RWPE1 (cell line): Measurements from ENCODE around the gene ITGB3BP.

Source experiments
- CTCF ChIA-PET: fragments of 350-600 bp; sonication (Branson Sonifier 250); formaldehyde crosslinking; extraction: SDS; loops from one replicate; lab custom pipeline; 2021; lab: Yijun Ruan, JAX
- POLR2A ChIA-PET: fragments of 400-600 bp; formaldehyde crosslinking; extraction: SDS; loops from one replicate; lab custom pipeline; 2020; ENCODE audit warnings: antibody characterized with exemption; ENCODE audit not compliant: low non-redundant PET; lab: Yijun Ruan, JAX
- DNase-seq: peaks from one replicate; pipeline ENCODE4 v3.0.0; 2012; ENCODE audit warnings: low spot score
- H3K27ac ChIP-seq: fragments of 450-650 bp; 2 replicates; pipeline ENCODE4 v1.5.1; 2017
- TF ChIP-seq, protein P1 (sequence below): fragments of 450-650 bp; conservative IDR thresholded peaks from 2 replicates; pipeline ENCODE4 v1.5.1; 2017; ENCODE audit warnings: low read depth, mild to moderate bottlenecking

Gene ITGB3BP

DNA sequence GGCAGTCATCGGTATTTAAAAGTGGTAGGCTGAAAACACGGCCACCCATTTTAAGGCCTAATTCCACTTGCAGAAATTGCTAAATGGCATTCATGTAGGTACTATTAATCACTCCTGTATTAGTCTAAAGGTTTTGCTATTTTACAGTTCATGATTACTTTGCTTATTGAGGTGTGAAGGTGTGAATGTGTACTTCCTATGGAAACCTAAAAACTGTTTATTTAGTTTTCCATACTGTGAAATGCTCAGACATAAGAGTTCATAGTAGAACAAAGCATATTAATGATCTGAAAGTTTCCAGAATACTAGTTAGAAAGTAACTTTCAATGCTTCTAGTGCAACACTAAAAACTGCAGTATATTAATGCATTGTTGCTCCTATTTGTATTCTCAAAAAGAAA is 69.8 kb downstream of the ITGB3BP start:
- ChIA-PET CTCF (no interaction called here), POLR2A (no interaction called here)
- TF ChIP-seq, protein P1, sequence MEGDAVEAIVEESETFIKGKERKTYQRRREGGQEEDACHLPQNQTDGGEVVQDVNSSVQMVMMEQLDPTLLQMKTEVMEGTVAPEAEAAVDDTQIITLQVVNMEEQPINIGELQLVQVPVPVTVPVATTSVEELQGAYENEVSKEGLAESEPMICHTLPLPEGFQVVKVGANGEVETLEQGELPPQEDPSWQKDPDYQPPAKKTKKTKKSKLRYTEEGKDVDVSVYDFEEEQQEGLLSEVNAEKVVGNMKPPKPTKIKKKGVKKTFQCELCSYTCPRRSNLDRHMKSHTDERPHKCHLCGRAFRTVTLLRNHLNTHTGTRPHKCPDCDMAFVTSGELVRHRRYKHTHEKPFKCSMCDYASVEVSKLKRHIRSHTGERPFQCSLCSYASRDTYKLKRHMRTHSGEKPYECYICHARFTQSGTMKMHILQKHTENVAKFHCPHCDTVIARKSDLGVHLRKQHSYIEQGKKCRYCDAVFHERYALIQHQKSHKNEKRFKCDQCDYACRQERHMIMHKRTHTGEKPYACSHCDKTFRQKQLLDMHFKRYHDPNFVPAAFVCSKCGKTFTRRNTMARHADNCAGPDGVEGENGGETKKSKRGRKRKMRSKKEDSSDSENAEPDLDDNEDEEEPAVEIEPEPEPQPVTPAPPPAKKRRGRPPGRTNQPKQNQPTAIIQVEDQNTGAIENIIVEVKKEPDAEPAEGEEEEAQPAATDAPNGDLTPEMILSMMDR = no peak
- no peak for DNase-seq
- no peak overlapping the region for H3K27ac ChIP-seq

DNA sequence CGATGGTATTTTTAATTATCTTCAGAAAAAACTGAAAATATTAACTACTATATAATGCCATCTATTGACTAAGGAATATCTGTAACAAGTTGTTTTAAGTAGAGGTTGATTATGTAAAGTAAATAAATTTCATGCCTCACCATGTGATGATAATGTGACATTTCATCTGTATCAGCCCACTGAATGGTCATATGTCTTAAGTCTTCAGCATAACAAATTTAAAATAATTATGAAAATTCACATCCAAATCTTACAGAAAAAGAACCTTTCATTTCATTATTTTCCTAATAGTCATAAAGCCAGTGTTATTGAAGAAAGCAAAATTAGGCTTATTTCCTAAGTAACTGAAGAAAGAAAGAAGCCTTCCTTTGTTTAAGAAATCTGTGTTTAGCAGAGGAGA is 72.6 kb downstream of the ITGB3BP start:
- DNase-seq = no peak
- ChIA-PET CTCF (no interaction called here), POLR2A (no interaction called here)
- no peak overlapping the region for H3K27ac ChIP-seq
- TF ChIP-seq, protein P1 = no peak

DNA sequence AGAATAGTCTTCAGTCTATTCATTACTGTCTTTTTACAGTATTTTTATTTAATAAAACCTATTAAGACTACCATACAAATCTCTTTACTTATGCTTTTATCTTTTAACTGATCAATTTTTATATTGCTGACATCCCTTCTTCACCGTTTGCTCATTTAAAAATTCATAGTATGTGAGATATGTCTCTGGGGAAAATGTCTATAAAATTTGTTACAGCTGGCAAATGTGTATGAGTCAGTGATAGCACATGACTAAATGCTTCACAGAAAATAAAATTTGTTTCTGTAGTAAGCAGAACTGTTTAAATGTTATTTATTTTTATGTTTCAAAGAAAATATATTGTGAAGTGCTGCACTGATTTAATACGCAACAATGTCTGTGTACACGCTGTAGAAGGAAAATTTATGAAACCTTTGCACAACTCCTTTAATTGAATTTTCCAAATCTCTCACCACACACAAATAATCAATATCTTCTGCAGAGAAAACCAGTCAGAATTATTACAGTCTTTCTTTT is 74.2 kb downstream of the ITGB3BP start:
- POLR2A ChIA-PET = no interaction called here

DNA sequence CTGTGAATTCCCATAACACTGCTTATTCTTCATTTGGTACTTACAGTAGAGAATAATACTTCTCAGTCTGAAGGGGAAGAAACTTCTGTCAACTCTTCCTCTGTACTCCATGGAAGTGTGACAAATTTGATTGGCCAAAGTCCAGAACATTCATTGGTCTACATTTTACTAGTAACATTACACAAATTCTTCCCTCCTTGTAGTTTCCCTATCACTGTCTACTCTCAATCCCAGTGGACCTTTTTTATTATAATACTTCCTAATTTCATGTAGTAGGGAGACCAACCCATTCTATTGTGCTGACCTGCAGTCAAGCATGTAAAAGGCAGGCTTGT is 80.9 kb downstream of the ITGB3BP start:
- CTCF ChIA-PET = interaction anchor here (0.6 to 1.3 kb wide), 4 partner anchors 15 to 123 kb away, joined by 3 to 4 read pairs (median 4); no protein-coding TSS in a partner anchor
- DNase-seq = no peak
- TF ChIP-seq, protein P1 = no peak
- POLR2A ChIA-PET = no interaction called here
- H3K27ac ChIP-seq = no peak overlapping the region

More for the DNA sequence above, 74.2 kb downstream of the ITGB3BP start:
- TF ChIP-seq, protein P1 = no peak
- DNase-seq = no peak
- CTCF ChIA-PET = no interaction called here
- no peak overlapping the region for H3K27ac ChIP-seq

DNA sequence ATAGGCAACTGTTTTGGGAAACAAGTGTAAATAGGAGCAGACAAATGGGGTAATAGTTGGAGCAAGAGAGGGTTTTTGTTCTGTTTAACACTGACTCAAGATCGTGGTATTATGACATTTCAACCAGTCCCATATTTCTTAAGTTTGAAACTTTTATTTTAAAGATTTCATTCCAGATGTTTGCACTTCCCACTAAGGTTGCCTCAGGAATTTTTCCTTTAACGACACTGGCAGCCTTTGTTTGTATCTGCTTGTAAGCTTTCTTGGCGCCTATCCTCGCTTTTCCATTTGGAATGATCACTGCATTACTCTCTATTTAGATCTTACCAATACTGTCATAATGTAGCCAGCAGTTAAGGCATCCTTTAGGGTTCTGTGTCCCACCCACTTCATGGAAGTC is 87.9 kb downstream of the ITGB3BP start:
- TF ChIP-seq, protein P1 = no peak
- no peak for DNase-seq
- CTCF ChIA-PET = no interaction called here
- no peak overlapping the region for H3K27ac ChIP-seq
- POLR2A ChIA-PET = no interaction called here

DNA sequence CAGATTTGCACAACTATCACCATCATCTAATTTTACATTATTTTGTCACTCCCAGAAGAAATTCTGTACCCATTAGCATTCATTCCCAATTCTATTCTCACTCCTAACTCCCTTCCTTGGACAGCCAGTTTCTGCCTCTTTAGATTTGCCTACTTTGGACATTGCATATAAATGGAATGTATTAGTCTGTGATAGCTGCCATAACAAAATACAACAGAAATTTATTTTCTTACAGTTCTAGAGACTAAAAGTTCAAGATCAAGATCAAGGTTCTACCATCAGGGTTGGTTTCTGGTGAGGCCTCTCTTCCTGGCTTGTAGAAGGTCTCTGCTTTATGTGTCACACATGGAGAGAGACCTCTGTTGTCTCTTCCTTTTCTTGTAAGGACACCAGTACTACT is 93.7 kb downstream of the ITGB3BP start:
- no peak overlapping the region for H3K27ac ChIP-seq
- ChIA-PET POLR2A (no interaction called here), CTCF (no interaction called here)
- no peak for DNase-seq
- TF ChIP-seq, protein P1 = no peak
